ENCODE measurements around the gene NKD1.

DNA sequence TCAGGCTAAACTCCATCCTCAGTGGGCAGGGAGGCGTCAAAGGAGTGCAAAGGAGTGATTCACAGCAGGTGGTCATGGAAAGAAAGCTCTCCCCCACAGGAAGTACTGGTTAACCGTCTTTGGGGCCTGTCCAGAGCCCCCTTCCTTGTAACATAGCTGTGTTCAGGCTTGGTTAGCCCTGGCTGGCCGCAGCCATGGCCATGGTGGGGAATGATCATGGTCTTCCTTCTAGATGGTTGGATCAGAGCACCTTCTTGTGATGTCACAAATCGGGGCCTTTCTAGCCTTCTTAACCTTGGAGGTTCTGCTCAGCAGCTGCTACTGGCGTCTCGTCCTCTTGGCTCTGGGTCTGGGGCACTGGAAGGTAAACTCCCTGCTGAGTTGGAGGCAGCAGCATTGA is 15.8 kb downstream of the NKD1 start:
- TF ChIP-seq POLR2AphosphoS5 (IDR thresholded peaks at IDR 0.05) (no peak), POLR2A (IDR thresholded peaks at IDR 0.05) (no peak)
- TF ChIP-seq, protein P1, sequence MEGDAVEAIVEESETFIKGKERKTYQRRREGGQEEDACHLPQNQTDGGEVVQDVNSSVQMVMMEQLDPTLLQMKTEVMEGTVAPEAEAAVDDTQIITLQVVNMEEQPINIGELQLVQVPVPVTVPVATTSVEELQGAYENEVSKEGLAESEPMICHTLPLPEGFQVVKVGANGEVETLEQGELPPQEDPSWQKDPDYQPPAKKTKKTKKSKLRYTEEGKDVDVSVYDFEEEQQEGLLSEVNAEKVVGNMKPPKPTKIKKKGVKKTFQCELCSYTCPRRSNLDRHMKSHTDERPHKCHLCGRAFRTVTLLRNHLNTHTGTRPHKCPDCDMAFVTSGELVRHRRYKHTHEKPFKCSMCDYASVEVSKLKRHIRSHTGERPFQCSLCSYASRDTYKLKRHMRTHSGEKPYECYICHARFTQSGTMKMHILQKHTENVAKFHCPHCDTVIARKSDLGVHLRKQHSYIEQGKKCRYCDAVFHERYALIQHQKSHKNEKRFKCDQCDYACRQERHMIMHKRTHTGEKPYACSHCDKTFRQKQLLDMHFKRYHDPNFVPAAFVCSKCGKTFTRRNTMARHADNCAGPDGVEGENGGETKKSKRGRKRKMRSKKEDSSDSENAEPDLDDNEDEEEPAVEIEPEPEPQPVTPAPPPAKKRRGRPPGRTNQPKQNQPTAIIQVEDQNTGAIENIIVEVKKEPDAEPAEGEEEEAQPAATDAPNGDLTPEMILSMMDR (IDR thresholded peaks at IDR 0.05), result no peak

Data from breast epithelium (tissue), 3 donors.